H9 (cell line): ENCODE results near the gene FAT4. TPM values are rescaled to one million over a fixed set of nuclear protein-coding genes. Genes with fewer than 3 reads are reported as not detected.

Experiments
- DNase-seq: peaks from one replicate; pipeline ENCODE4 v3.0.0-alpha.2; 2017
- H2AFZ ChIP-seq: one replicate; pipeline ENCODE4 v1.6.1; 2013; ENCODE audit warnings: mild to moderate bottlenecking, low read length, control low read depth, moderate library complexity
- H2AK5ac ChIP-seq: 2 replicates; pipeline ENCODE4 v1.6.1; 2013; ENCODE audit warnings: low read length, control low read depth, mixed read lengths; ENCODE audit not compliant: insufficient read length
- H2BK120ac ChIP-seq: one replicate; pipeline ENCODE4 v1.6.1; 2013; ENCODE audit warnings: low read depth, mild to moderate bottlenecking, low read length, control low read depth, inconsistent platforms; ENCODE audit not compliant: poor library complexity, severe bottlenecking
- H2BK12ac ChIP-seq: 2 replicates; pipeline ENCODE4 v1.6.1; 2013; ENCODE audit warnings: low read length, control low read depth, mixed read lengths, low read depth; ENCODE audit not compliant: insufficient read length
- H2BK15ac ChIP-seq: 2 replicates; pipeline ENCODE4 v1.6.1; 2013; ENCODE audit warnings: low read depth, low read length, control low read depth
- H2BK20ac ChIP-seq: one replicate; pipeline ENCODE4 v1.6.1; 2013; ENCODE audit warnings: low read depth, mild to moderate bottlenecking, low read length, control low read depth, inconsistent platforms; ENCODE audit not compliant: poor library complexity, severe bottlenecking
- H2BK5ac ChIP-seq: 2 replicates; pipeline ENCODE4 v1.6.1; 2013; ENCODE audit warnings: low read length, control low read depth, mixed read lengths; ENCODE audit not compliant: insufficient read length
- H3K14ac ChIP-seq: 2 replicates; pipeline ENCODE4 v1.6.1; 2013; ENCODE audit warnings: low read length, control low read depth; ENCODE audit not compliant: insufficient read depth
- H3K18ac ChIP-seq: 2 replicates; pipeline ENCODE4 v1.6.1; 2013; ENCODE audit warnings: low read depth, mild to moderate bottlenecking, mixed read lengths, low read length, control low read depth; ENCODE audit not compliant: insufficient read length
- H3K23ac ChIP-seq: 2 replicates; pipeline ENCODE4 v1.6.1; 2013; ENCODE audit warnings: low read length, control low read depth, mixed read lengths, low read depth; ENCODE audit not compliant: insufficient read length
- H3K23me2 ChIP-seq: 2 replicates; pipeline ENCODE4 v1.6.1; 2013; ENCODE audit warnings: low read depth, mild to moderate bottlenecking, mixed read lengths, low read length, control low read depth; ENCODE audit not compliant: insufficient read length, poor library complexity, severe bottlenecking
- H3K27ac ChIP-seq: 2 replicates; pipeline ENCODE4 v1.5.1; 2013; ENCODE audit warnings: low read length, control low read depth, mixed read lengths, low read depth; ENCODE audit not compliant: insufficient read length
- H3K27me3 ChIP-seq: 2 replicates; pipeline ENCODE4 v1.6.1; 2013; ENCODE audit warnings: low read length, control low read depth, inconsistent platforms; ENCODE audit not compliant: insufficient read depth
- H3K4ac ChIP-seq: 2 replicates; pipeline ENCODE4 v1.6.1; 2013; ENCODE audit warnings: low read depth, mild to moderate bottlenecking, control low read depth, inconsistent platforms, low read length, moderate library complexity
- H3K4me1 ChIP-seq: 2 replicates; pipeline ENCODE4 v1.6.1; 2013; ENCODE audit warnings: low read length, control low read depth, inconsistent platforms; ENCODE audit not compliant: insufficient read depth
- H3K4me2 ChIP-seq: 2 replicates; pipeline ENCODE4 v1.6.1; 2013; ENCODE audit warnings: low read length, control low read depth, mixed read lengths; ENCODE audit not compliant: insufficient read length, insufficient read depth
- H3K56ac ChIP-seq: 2 replicates; pipeline ENCODE4 v1.6.1; 2013; ENCODE audit warnings: low read depth, mild to moderate bottlenecking, mixed read lengths, low read length, control low read depth; ENCODE audit not compliant: insufficient read length
- H3K79me1 ChIP-seq: 2 replicates; pipeline ENCODE4 v1.6.1; 2013; ENCODE audit warnings: low read depth, mild to moderate bottlenecking, moderate library complexity, low read length, control low read depth, inconsistent platforms; ENCODE audit not compliant: insufficient read depth, poor library complexity, severe bottlenecking
- H3K79me2 ChIP-seq: 2 replicates; pipeline ENCODE4 v1.6.1; 2013; ENCODE audit warnings: low read length, control low read depth, inconsistent platforms; ENCODE audit not compliant: insufficient read depth
- H3K9ac ChIP-seq: 2 replicates; pipeline ENCODE4 v1.6.1; 2013; ENCODE audit warnings: low read length, control low read depth, mixed read lengths; ENCODE audit not compliant: insufficient read length; ENCODE audit errors: extremely low read depth
- H3K9me3 ChIP-seq: one replicate; pipeline ENCODE4 v1.6.1; 2013; ENCODE audit warnings: low read depth, low read length, inconsistent platforms; ENCODE audit not compliant: control insufficient read depth
- H3T11ph ChIP-seq: one replicate; pipeline ENCODE4 v1.6.1; 2013; ENCODE audit warnings: mild to moderate bottlenecking, low read length, control low read depth, inconsistent platforms
- H4K20me1 ChIP-seq: one replicate; pipeline ENCODE4 v1.6.1; 2013; ENCODE audit not compliant: control insufficient read depth, insufficient read length, insufficient read depth
- H4K5ac ChIP-seq: 2 replicates; pipeline ENCODE4 v1.6.1; 2013; ENCODE audit warnings: low read depth, mild to moderate bottlenecking, mixed read lengths, low read length, control low read depth; ENCODE audit not compliant: insufficient read length
- H4K8ac ChIP-seq: replicated peaks from 2 replicates; pipeline ENCODE4 v1.6.1; 2013; ENCODE audit warnings: low read length, control low read depth, mixed read lengths, low read depth; ENCODE audit not compliant: insufficient read length
- H4K91ac ChIP-seq: 2 replicates; pipeline ENCODE4 v1.6.1; 2013; ENCODE audit warnings: low read depth, mild to moderate bottlenecking, moderate library complexity, mixed read lengths, low read length, control low read depth; ENCODE audit not compliant: insufficient read length
- H3K27ac Mint-ChIP-seq, 3 experiments: 2 replicates in 2 of 3; 3 replicates in 1 of 3; pipeline ENCODE4 v1.8.0; 2020 to 2021; ENCODE audit warnings: mixed read lengths in 3 of 3, mild to moderate bottlenecking in 1 of 3, moderate library complexity in 1 of 3
- H3K27me3 Mint-ChIP-seq: 2 replicates; pipeline ENCODE4 v1.8.0; 2021; ENCODE audit warnings: low read depth, mild to moderate bottlenecking, moderate library complexity, mixed read lengths
- H3K36me3 Mint-ChIP-seq, 3 experiments: 2 replicates in 2 of 3; 3 replicates in 1 of 3; pipeline ENCODE4 v1.8.0; 2020 to 2021; ENCODE audit warnings: low read depth in 3 of 3, mixed read lengths in 3 of 3; ENCODE audit not compliant: insufficient read depth in 1 of 3
- H3K4me1 Mint-ChIP-seq, 2 experiments: 2 replicates each; pipeline ENCODE4 v1.8.0; 2020; ENCODE audit warnings: mixed read lengths in 2 of 2
- H3K4me3 Mint-ChIP-seq, 2 experiments: 2 replicates in 1 of 2; 3 replicates in 1 of 2; pipeline ENCODE4 v1.8.0; 2020 to 2021; ENCODE audit warnings: mild to moderate bottlenecking in 2 of 2, mixed read lengths in 2 of 2, moderate library complexity in 1 of 2
- H3K9me3 Mint-ChIP-seq, 2 experiments: 2 replicates in 1 of 2; 3 replicates in 1 of 2; pipeline ENCODE4 v1.8.0; 2020; ENCODE audit warnings: mild to moderate bottlenecking in 2 of 2, mixed read lengths in 2 of 2, moderate library complexity in 1 of 2
- CTCF ChIP-seq: fragments of 200-600 bp; sonication (generic); conservative IDR thresholded peaks from 3 replicates; pipeline ENCODE4 v1.8.0; 2021; ENCODE audit warnings: antibody characterized with exemption, mild to moderate bottlenecking
- WGBS: extraction: QIAGEN DNeasy Blood & Tissue Kit; methylation state at CpG from one replicate; pipeline ENCODE4 v1.1.7; 2013; ENCODE audit warnings: missing lambda C conversion rate, low lambda C conversion rate, mixed read lengths; ENCODE audit not compliant: insufficient read length; ENCODE audit errors: extremely low coverage; 5-methylcytosine and 5-hydroxymethylcytosine counted together
- total RNA-seq: library from RNA; stranded (reverse); gene quantifications from 2 replicates; pipeline ENCODE4 v1.2.1, GENCODE V29; 2021

FAT4 gene
- total RNA-seq, 1 experiment from 2014 or later, result 6.9 TPM

- H3K4me1 ChIP-seq, result no peaks in the 10 kb centered on the region; the same call in 1 of the 2 replicates
- H3K18ac ChIP-seq, result no peak overlapping the region
- Mint-ChIP-seq H3K27me3 (peaks cover 9% of the 10 kb centered on the region), H3K27ac (no peak overlapping the region), H3K4me3 (no peak overlapping the region), H3K9me3 (peaks cover 0 to 4% of the 10 kb centered on the region in 2 experiments; a peak in 2 of 5 replicates), H3K4me1 (peaks cover 20% of the 10 kb centered on the region in 2 experiments), H3K36me3 (peaks cover 0 to 4% (median 0%) of the 10 kb centered on the region in 3 experiments; a peak in 1 of 7 replicates)
- H2BK15ac ChIP-seq, result no peak overlapping the region
- no peaks in the 10 kb centered on the region for H3K79me1 ChIP-seq
- H4K20me1 ChIP-seq, result no peaks in the 10 kb centered on the region
- H2AFZ ChIP-seq, result no peak overlapping the region
- TF ChIP-seq CTCF, result no peak
- no peak overlapping the region for H3K4me2 ChIP-seq
- no peak overlapping the region for H2BK20ac ChIP-seq
- no peak for DNase-seq
- H3K27ac ChIP-seq, result no peak overlapping the region
- no peak overlapping the region for H2BK120ac ChIP-seq
- H3K27me3 ChIP-seq, result peaks cover 3% of the 10 kb centered on the region; the same call in 1 of the 2 replicates
- H2BK5ac ChIP-seq, result no peak overlapping the region
- H3K9ac ChIP-seq, result no peak overlapping the region
- no peak overlapping the region for H2AK5ac ChIP-seq
- H3K79me2 ChIP-seq, result no peaks in the 10 kb centered on the region
- peaks cover 16% of the 10 kb centered on the region for H3K23me2 ChIP-seq
- no peak overlapping the region for H3K4ac ChIP-seq
- H4K8ac ChIP-seq, result no peak overlapping the region
- no peak overlapping the region for H4K91ac ChIP-seq
- no peak overlapping the region for H4K5ac ChIP-seq
- WGBS, result 100% methylated on average over 1 of the region's 2 CpGs
- no peak overlapping the region for H3K14ac ChIP-seq
- no peak overlapping the region for H3T11ph ChIP-seq
- H3K56ac ChIP-seq, result no peak overlapping the region
- H3K23ac ChIP-seq, result no peak overlapping the region
- no peaks in the 10 kb centered on the region for H3K9me3 ChIP-seq
- no peak overlapping the region for H2BK12ac ChIP-seq
These were observed 3.3 kb upstream of the FAT4 start for GRCh38 chr4:125311503-125311902.
